ENCODE measurements around the gene RPL35A.
A peak's percentile ranks its signal among the peaks of the same experiment; 100 is the strongest.
"Not testable (repeated sequence)": the region's sequence is repeated elsewhere in the genome, so short reads cannot be mapped to it uniquely, and the experiment has no call there.

Gene RPL35A

GRCh38 chr3:197952440-197952839, 2.5 kb downstream of the RPL35A start:
- no peak for DNase-seq (ENCODE audit: low read depth in 2 of 2)

DNA sequence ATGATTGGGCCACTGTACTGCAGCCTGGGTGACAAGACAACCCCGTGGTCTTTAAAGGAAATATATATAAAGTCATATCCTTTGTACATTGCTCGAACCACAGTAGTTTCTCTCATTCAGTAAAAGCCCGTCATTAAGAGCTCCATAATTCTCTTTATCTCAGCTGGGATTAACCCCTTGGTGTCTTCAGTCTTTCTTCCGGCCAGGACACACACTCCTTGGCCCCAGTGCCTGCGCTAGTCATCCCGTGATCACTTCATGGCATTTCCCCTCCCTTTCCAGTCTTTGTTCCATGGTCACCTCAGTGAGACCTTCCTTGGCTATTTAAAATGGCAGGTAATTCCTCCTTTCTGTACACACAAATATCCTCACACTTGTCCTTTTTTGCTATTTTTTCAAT, 3.3 kb downstream of the RPL35A start:
- DNase-seq (ENCODE audit: low read depth in 2 of 2), result no peak

- DNase-seq (ENCODE audit: low read depth in 2 of 2), result no peak
Measured at GRCh38 chr3:197953881-197954280, 3.9 kb downstream of the RPL35A start.

DNA sequence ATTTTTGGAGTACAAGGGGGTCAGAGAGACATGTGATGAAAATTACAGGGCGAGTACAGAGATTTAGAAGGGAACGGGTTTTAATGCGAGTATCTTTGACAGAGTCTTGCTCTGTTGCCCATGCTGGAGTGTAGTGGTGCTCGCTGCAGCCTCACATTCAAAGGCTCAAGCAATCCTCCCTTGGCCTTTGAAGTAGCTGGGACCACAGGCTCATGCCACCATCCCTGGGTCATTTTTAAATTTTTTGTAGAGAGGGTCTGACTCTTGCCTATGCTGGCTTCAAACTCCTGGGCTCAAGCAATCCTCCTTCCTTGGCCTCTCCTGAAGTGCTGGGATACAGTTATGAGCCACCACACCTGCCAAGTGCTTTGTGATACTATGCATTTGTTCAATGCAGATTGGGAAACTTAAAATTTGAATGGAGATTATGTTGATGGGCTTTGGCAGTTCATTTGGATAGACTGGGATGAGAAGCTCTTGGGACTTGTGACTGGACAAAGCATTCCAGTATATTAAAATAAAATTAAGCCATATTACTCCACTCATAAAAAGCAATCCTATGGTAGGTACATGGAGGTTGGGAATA, 6.0 kb downstream of the RPL35A start:
- DNase-seq (ENCODE audit: low read depth in 2 of 2), result no peak

GRCh38 chr3:197956626-197956988, 6.6 kb downstream of the RPL35A start:
- no peak for DNase-seq (ENCODE audit: low read depth in 2 of 2)

- no peak for DNase-seq (ENCODE audit: low read depth in 2 of 2)
Measured at GRCh38 chr3:197957790-197958133, 7.8 kb downstream of the RPL35A start.

DNA sequence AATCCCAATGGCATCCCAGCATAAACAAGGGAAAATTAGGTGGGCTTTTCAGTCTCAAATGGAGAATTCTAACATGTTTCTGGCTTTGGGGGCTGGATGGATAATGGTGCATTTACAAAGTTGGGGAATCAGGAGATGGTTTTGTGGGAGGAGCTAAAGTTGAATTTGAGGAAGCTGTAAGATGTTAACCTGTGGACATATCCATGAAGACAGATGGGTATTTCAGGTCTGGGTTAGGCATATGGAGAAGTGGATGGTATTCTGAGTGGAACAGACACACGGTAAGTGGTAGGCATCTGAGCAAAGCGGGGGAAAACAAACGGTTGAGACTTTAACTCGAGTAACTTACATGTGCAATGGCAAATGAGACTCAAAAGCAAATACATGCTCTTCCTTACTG, 8.4 kb downstream of the RPL35A start:
- no peak for DNase-seq (ENCODE audit: low read depth in 2 of 2)

GRCh38 chr3:197958848-197959247, 8.9 kb downstream of the RPL35A start:
- not testable (repeated sequence) for DNase-seq (ENCODE audit: low read depth in 2 of 2)

GRCh38 chr3:197959500-197959890, 9.5 kb downstream of the RPL35A start:
- DNase-seq (ENCODE audit: low read depth in 2 of 2), result no peak

- peak; percentile 86 to 91 for DNase-seq (ENCODE audit: low read depth in 2 of 2)
Measured at GRCh38 chr3:197959891-197960693, 10.1 kb downstream of the RPL35A start, which contains the start of gene LMLN. Gene LMLN (plus strand): TSS chr3:197960217. CDS start chr3:197960246, 29 bp downstream.

DNA sequence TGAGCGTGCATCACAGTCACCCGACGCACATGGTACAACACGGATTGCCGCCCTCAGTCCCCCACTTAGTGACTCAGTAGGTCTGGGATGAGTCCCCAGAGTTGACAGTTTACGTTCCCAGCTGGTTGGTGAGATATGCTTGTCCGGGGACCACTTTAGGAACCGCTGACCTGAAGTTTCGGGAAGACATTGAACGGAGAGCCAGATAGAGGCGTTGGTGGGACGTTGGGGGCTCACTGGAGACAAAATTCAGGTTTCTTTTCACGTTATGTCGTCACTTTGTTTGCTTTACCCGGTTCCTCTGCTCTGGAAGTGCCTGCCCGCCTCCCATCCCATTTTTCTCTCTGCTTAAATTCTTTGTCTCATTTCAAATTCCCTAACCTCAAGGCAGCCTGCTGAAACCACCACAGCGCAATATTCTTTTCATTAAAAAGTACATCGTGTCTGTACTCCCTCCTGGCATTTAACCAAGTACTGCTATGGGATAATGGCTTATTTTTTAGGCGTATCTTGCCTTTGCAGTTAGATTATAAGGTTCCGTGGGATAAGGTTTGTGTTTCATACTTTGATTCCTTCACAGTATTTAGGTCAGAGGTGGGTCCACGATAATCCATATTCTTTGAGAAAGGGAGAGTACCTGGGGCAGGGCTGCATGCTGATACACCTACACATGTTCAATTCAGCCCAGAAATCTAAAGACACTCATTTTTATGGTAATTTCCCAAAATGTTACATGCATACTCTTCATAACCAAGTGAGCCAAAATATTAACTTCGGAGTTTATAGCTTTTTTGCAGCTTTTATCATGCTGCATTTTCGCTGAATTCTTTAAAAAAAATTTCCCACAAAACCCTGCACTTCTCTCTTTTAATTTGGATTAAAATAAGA, 10.9 kb downstream of the RPL35A start:
- DNase-seq (ENCODE audit: low read depth in 2 of 2), result no peak

DNA sequence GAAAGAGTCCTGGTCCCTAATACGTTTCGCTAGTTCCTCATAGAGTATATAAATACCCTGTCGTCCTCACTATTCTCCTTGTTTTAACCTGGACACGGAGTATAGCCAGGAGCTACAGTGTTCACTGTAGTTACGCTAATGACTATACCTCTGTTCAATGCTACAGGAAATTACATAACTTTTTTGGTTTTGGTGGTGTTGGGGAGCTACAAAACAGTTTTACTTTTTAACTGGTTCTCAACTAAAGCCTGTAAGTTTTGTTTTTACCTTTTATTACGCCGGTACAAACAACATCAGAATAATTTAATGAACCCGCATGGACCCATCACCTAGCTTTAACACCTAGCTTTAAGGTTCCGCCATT, 11.6 kb downstream of the RPL35A start:
- DNase-seq (ENCODE audit: low read depth in 2 of 2), result no peak

DNA sequence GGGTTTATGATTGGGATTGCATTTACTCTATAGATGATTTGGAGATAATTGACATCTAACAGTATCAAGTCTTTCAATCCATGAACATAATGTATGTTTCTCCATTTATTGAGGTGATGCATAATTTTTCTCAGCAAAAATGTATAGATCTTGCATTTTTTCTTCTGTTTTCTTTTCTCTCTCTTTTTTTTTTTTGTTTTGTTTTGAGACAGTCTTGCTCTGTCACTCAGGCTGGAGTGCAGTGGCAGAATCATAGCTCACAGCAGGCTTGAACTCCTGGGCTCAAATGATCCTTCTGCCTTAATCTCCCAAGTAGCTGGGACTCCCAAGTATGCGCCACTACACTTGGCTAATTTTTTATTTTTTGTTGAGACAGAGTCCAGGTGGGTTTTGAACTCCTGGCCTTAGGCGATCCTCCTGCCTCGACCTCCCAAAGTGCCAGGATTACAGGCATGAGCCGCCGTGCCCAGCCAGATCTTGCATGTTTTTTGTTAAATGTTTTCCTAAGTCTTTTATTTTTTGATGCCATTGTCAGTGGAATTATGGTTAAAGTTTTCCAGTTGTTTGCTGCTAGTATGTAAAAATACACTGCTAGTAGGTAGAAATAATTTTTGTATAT, 13.1 kb downstream of the RPL35A start:
- no peak for DNase-seq (ENCODE audit: low read depth in 2 of 2)

- DNase-seq (ENCODE audit: low read depth in 2 of 2), result not testable (repeated sequence)
Measured at GRCh38 chr3:197967337-197967989, 17.5 kb downstream of the RPL35A start.

DNA sequence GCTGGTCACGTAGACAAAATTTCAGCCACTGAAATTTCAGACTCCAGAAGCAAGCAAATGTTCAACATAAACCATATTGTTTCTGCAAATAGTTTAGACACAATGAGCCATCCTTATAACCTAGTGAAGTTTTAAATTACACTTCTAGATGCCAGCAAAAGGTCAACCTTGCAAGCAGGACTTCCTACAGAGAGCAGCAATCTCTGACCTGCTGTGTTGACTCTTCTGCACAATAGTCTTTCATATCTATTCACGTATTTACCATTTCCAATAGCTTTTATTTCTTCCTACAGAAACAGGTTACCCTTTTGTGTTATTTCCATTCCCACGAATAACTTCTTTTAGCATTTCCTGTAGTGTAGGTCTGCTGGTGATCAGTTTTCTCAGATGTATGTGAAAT, 20.6 kb downstream of the RPL35A start:
- no peak for DNase-seq (ENCODE audit: low read depth in 2 of 2)

DNA sequence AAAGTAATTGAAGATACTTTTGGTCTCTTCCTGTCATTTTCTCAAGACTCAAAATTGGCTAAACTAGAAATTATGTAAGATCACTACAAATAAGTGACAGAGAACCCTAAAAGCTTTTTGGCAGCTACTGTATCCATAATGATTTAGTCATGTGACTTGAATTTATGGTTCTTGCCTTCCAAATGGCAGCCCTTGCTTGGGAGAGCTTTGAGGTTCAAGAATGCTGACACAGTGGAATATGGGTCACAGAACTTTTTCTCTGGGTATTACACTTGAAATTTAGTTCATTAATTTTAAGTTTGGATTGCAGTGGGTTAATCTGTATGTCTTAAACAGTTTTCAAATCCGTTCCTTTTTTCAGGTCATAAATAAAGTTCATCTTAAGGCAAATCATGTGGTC, 24.0 kb downstream of the RPL35A start:
- DNase-seq (ENCODE audit: low read depth in 2 of 2), result no peak

GRCh38 chr3:197975311-197975710, 25.3 kb downstream of the RPL35A start:
- DNase-seq (ENCODE audit: low read depth in 2 of 2), result no peak

DNA sequence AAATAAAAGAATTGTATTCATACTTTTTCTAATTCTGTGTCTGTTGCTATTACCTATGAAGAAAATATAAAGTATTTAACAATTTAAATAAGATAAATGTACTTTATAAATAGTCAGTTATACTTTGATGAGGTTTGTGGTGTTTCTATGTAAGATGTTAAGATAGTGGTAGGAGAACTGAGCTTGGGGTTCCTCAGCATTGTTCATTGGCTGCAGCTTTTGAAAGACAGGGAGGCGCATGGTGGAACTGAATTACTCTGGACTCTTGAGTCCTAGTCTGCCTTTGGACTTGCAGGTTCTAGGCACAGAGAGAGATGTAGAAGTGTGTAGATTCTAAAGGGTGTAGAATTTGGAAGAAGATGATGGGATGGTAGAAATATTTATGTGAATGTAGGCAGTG, 33.1 kb downstream of the RPL35A start:
- no peak for DNase-seq (ENCODE audit: low read depth in 2 of 2)

- DNase-seq (ENCODE audit: low read depth in 2 of 2), result no peak
Measured at GRCh38 chr3:197989651-197990050, 39.7 kb downstream of the RPL35A start.

- DNase-seq (ENCODE audit: low read depth in 2 of 2), result no peak
Measured at GRCh38 chr3:197994736-197995135, 44.7 kb downstream of the RPL35A start.

DNA sequence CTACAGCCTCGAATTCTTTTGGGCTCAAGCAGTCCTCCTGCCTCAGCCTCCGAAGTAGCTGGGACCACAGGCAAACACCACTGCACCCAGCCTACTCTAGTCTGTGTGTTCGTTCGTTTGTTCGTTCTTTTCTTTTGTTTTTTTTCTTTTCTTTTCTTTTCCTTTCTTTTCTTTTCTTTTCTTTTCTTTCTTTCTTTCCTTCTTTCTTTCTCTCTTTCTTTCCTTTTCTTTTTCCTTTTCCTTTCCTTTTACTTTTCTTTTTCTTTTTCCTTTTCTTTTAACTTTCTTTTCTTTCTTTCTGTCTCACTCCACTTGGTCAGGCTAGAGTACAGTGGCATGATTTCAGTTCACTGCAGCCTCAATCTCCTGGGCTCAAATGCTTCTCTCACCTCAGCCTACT, 46.9 kb downstream of the RPL35A start:
- DNase-seq (ENCODE audit: low read depth in 2 of 2), result no peak

DNA sequence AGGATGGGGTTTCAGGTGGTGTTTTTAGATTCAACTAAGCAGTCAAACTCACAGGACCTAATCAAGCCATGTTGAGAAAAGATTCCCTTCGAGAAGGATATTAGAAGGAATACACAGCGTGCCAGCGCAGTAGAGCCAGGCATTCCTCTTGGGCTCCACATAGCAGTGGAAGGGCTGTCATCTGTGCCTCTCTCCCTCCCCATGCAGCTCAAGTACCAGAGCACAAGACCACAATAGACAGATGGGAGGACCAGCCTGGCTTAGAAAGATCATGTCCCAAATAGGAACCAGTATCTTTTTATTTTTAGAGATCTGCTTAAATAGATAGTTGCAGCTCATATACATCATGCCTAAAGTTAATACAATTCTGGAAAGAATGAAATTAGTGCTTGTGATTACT, 47.9 kb downstream of the RPL35A start:
- DNase-seq (ENCODE audit: low read depth in 2 of 2), result no peak

All from stimulated activated CD8-positive, alpha-beta memory T cell treated with anti-CD3 and anti-CD28 coated beads, Interleukin-2, amount 100 ng/mL, for 1 hour (primary cell).